ENCODE data around the gene CSTF3. TPM values are rescaled to one million over a fixed set of nuclear protein-coding genes. Genes with fewer than 3 reads are reported as not detected.

Gene CSTF3
- total RNA-seq, 1 experiment from 2014 or later: 45.6 TPM

DNA sequence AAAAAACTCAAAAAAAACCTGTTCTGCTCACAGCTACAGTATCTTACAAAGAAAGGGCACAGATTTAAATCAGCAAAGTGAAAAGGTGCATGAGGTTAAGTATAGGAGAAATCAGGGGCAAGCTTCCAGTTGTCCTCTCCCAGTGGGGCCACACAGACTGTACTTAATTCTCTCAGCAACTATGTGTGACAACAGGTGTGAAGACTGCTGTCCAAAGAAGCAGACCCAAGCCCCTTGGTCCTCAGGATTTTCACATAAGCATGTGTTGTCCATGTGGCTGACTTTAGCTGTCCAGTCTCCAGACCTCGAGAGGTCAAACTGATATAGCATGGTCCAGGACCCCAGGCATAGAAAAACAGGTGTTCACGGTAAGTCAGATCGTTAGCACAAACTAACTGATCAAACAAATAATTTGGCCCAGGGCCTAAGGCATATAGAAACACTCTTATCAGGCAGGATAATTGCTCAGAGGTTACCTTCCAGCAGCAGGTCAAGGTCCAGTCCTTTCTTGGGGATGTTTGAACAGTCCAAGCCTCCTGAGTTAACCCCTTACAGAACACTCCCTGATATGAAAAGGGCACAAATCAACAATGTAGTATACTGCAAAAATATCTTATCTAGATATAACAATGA, 21.1 kb upstream of the CSTF3 start:
- no peaks in the 10 kb centered on the region for H3F3A ChIP-seq (ENCODE audit: insufficient read depth, low read depth)
- ChIA-PET CTCF (no interaction called here), POLR2A (ENCODE audit: unreplicated experiment) (no interaction called here)
- H4K20me1 ChIP-seq (ENCODE audit: insufficient read depth): no peaks in the 10 kb centered on the region
- H3K9me2 ChIP-seq (ENCODE audit: insufficient read depth): no peaks in the 10 kb centered on the region; the same call in 1 of the 2 replicates
- no peaks in the 10 kb centered on the region for H3K9me3 ChIP-seq (ENCODE audit: insufficient read depth, low read depth)
- TF ChIP-seq EZH2 (IDR thresholded peaks at IDR 0.05; ENCODE audit: low read depth) (no peak), CTCF (conservative IDR thresholded peaks at IDR 0.05) (no peak)
- no peak overlapping the region for H3K4me3 ChIP-seq
- no peak overlapping the region for H2AFZ ChIP-seq
- BruUV-seq (replicated peaks): no TSS peak
- DNase-seq: peak in 1 of 2 experiments; percentile 25
- intact Hi-C loops (cut with micrococcal nuclease; ENCODE audit: unreplicated experiment): no loop called here
- no peaks in the 10 kb centered on the region for H3K36me3 ChIP-seq (ENCODE audit: low read depth)
- no peaks in the 10 kb centered on the region for H3K4me1 ChIP-seq (replicated peaks; ENCODE audit: insufficient read depth)
- no peaks in the 10 kb centered on the region for H3K79me2 ChIP-seq (ENCODE audit: low read depth)
- H3K4me2 ChIP-seq: no peak overlapping the region
- H3K27ac ChIP-seq: no peak overlapping the region
- no peaks in the 10 kb centered on the region for H3K27me3 ChIP-seq (ENCODE audit: insufficient read depth, low read depth)

DNA sequence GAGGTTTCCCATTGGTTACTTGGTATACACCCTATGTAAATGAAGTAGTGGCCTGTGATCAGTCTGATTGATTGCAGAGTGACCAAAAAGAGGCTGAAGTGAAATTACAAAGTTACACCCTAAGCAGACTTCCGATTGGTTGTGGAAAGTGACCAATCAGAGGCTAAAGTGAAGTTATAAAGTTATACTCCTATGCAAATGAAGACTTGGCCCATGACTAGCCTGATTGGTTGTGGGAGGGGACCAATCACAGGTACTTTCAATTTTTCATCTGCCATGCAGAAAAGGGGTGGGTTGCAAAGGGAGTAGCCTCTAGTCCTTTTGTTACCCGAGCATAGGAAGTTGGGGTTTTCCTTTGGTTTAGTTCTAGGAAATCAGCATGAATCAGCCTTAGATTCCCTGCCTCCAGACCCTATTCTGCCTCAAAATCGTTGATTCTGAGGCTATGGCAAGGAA, 18.1 kb upstream of the CSTF3 start:
- Histone ChIP-seq H3K9me3 (ENCODE audit: insufficient read depth, low read depth) (no peaks in the 10 kb centered on the region), H2AFZ (no peak overlapping the region), H3K4me1 (replicated peaks; ENCODE audit: insufficient read depth) (no peaks in the 10 kb centered on the region), H3K36me3 (ENCODE audit: low read depth) (no peaks in the 10 kb centered on the region), H4K20me1 (ENCODE audit: insufficient read depth) (no peaks in the 10 kb centered on the region), H3K9me2 (ENCODE audit: insufficient read depth) (no peaks in the 10 kb centered on the region), H3K79me2 (ENCODE audit: low read depth) (no peaks in the 10 kb centered on the region), H3K27ac (no peak overlapping the region), H3F3A (ENCODE audit: insufficient read depth, low read depth) (no peaks in the 10 kb centered on the region), H3K27me3 (ENCODE audit: insufficient read depth, low read depth) (no peaks in the 10 kb centered on the region), H3K4me3 (no peak overlapping the region), H3K4me2 (no peak overlapping the region)
- peak in 1 of 2 experiments; percentile 34 for DNase-seq
- no TSS peak for BruUV-seq (replicated peaks)
- POLR2A ChIA-PET (ENCODE audit: unreplicated experiment): no interaction called here
- CTCF ChIA-PET: no interaction called here
- intact Hi-C loops (cut with micrococcal nuclease; ENCODE audit: unreplicated experiment): no loop called here
- no peak for TF ChIP-seq CTCF (conservative IDR thresholded peaks at IDR 0.05)
- no peak for TF ChIP-seq EZH2 (IDR thresholded peaks at IDR 0.05; ENCODE audit: low read depth)

GRCh38 chr11:33178443-33179180, 17.3 kb upstream of the CSTF3 start:
- TF ChIP-seq CTCF (conservative IDR thresholded peaks at IDR 0.05) (no peak), EZH2 (IDR thresholded peaks at IDR 0.05; ENCODE audit: low read depth) (no peak)
- Histone ChIP-seq H3K4me2 (no peak overlapping the region), H3K79me2 (ENCODE audit: low read depth) (no peaks in the 10 kb centered on the region), H3K36me3 (ENCODE audit: low read depth) (no peaks in the 10 kb centered on the region), H3K9me2 (ENCODE audit: insufficient read depth) (no peaks in the 10 kb centered on the region), H2AFZ (no peak overlapping the region), H4K20me1 (ENCODE audit: insufficient read depth) (no peaks in the 10 kb centered on the region), H3K27me3 (ENCODE audit: insufficient read depth, low read depth) (no peaks in the 10 kb centered on the region), H3K27ac (no peak overlapping the region), H3F3A (ENCODE audit: insufficient read depth, low read depth) (no peaks in the 10 kb centered on the region), H3K9me3 (ENCODE audit: insufficient read depth, low read depth) (no peaks in the 10 kb centered on the region), H3K4me1 (replicated peaks; ENCODE audit: insufficient read depth) (no peaks in the 10 kb centered on the region), H3K4me3 (no peak overlapping the region)
- BruUV-seq (replicated peaks): no TSS peak
- intact Hi-C loops (cut with micrococcal nuclease; ENCODE audit: unreplicated experiment): no loop called here
- ChIA-PET POLR2A (ENCODE audit: unreplicated experiment) (no interaction called here), CTCF (no interaction called here)
- DNase-seq: no peak
